Left ventricle myocardium inferior (tissue), 1 donor: ENCODE measurements around the gene ADCY5. TPM values are rescaled to one million over a fixed set of nuclear protein-coding genes. Genes with fewer than 3 reads are reported as not detected.

Experiments used
- DNase-seq: peaks from one replicate; pipeline ENCODE4 v3.0.0-alpha.2; 2020
- H3K27ac ChIP-seq: fragments of 200-600 bp; replicated peaks from 2 replicates; pipeline ENCODE4 v1.8.0; 2021
- H3K27me3 ChIP-seq: fragments of 200-600 bp; 2 replicates; pipeline ENCODE4 v1.8.0; 2021; ENCODE audit warnings: low read depth
- H3K36me3 ChIP-seq: fragments of 200-600 bp; 2 replicates; pipeline ENCODE4 v1.8.0; 2021
- H3K4me1 ChIP-seq: fragments of 200-600 bp; 2 replicates; pipeline ENCODE4 v1.8.0; 2021
- H3K4me3 ChIP-seq: fragments of 200-600 bp; 2 replicates; pipeline ENCODE4 v1.8.0; 2021; ENCODE audit warnings: mild to moderate bottlenecking, moderate library complexity
- H3K9me3 ChIP-seq: fragments of 200-600 bp; replicated peaks from 2 replicates; pipeline ENCODE4 v1.8.0; 2021
- intact Hi-C: fragments of 100-400 bp; cut with micrococcal nuclease; formaldehyde crosslinking; loops from one replicate; pipeline ENCODE4 v1.11.0; 2022
- total RNA-seq: library from RNA; stranded (reverse); fragmentation: NEBNext Ultra II Directional; extraction: Animal tissue kit (Norgen Biotek cat#: 25700); gene quantifications from one replicate; pipeline ENCODE4 v1.2.1, GENCODE V29; 2021
- TF ChIP-seq, protein P1 (sequence below): fragments of 200-600 bp; IDR thresholded peaks from 2 replicates; pipeline ENCODE4 v1.8.0; 2021; ENCODE audit warnings: antibody characterized with exemption, mild to moderate bottlenecking, borderline replicate concordance
- donor health status: DM: no; HTN: yes; CAD: no; lungs with severe emphysema.

The ADCY5 gene
- total RNA-seq, 1 donor from 2014 or later = 249 TPM

- no peak for DNase-seq
- H3K27me3 ChIP-seq = no peaks in the 10 kb centered on the region
- H3K36me3 ChIP-seq = peaks cover 87% of the 10 kb centered on the region
- TF ChIP-seq, protein P1, sequence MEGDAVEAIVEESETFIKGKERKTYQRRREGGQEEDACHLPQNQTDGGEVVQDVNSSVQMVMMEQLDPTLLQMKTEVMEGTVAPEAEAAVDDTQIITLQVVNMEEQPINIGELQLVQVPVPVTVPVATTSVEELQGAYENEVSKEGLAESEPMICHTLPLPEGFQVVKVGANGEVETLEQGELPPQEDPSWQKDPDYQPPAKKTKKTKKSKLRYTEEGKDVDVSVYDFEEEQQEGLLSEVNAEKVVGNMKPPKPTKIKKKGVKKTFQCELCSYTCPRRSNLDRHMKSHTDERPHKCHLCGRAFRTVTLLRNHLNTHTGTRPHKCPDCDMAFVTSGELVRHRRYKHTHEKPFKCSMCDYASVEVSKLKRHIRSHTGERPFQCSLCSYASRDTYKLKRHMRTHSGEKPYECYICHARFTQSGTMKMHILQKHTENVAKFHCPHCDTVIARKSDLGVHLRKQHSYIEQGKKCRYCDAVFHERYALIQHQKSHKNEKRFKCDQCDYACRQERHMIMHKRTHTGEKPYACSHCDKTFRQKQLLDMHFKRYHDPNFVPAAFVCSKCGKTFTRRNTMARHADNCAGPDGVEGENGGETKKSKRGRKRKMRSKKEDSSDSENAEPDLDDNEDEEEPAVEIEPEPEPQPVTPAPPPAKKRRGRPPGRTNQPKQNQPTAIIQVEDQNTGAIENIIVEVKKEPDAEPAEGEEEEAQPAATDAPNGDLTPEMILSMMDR = no peak
- H3K4me1 ChIP-seq = peaks cover 60% of the 10 kb centered on the region
- H3K4me3 ChIP-seq = no peak overlapping the region
- intact Hi-C loops = no loop called here
- H3K9me3 ChIP-seq = no peaks in the 10 kb centered on the region
- no peak overlapping the region for H3K27ac ChIP-seq
Measured at GRCh38 chr3:123289391-123290106, 159.3 kb downstream of the ADCY5 start.

DNA sequence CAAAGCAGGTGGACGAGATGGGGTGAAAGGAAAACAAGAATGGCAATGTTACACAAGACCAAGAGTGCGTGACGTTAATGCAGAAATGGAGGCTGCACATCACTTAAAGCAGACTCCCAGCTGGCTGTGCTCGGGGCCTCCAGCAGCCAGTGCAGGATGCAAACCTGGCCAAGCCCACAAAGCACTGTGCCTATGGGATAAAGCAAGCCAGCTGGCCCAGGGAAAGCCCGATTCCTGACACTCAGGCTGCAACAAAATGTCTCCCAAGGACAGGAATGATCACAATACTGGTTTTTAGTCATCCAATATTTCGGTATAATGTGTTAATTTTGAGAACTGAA, 161.0 kb downstream of the ADCY5 start:
- peaks cover 91% of the 10 kb centered on the region for H3K36me3 ChIP-seq
- no peak overlapping the region for H3K27ac ChIP-seq
- TF ChIP-seq, protein P1 = no peak
- no peak overlapping the region for H3K4me3 ChIP-seq
- DNase-seq = no peak
- H3K27me3 ChIP-seq = no peaks in the 10 kb centered on the region
- H3K4me1 ChIP-seq = peaks cover 55% of the 10 kb centered on the region
- intact Hi-C loops = no loop called here
- no peaks in the 10 kb centered on the region for H3K9me3 ChIP-seq

DNA sequence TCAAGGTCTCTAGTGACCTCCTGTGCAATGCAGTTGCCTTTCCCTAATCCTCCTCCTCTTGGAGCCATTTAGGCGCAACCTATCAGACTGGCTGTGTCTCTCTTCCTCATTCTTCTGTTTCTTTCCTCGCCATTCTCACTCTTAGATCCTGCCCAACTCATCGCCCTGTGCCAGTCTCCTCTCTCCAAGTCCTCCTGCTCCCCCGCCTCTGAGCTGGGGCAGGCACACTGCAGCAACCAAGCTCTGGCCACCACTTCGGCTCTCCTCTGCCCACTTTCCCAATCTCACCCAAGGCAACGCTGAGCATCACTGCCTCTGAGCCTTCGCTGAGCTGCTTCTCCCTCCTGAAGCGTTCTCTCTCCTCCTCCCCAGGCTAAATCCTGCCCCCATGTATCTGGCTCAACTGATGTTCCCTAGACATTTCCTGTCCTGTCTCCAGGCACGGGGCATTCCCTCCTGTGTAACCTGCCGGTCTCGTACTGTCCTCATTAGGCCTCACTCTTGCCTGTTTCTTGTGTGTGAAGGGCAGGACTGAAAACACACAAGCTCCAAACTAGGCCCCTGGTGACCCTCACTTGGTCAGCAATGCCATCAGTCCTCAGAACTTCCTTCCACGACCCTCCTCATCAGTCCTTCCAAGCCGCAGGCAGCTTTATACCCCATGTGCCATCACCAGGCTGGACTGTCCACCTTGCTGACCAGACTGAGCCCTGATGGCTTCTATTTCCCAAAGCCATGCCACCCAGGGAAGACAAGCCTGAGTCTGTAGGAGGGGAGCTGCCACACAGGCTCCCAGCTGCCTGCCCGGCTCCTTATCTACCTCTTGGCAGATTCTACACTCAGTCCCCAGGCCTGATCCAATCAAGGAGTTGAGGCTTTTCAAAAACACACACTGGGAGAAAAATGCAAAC, 161.6 kb downstream of the ADCY5 start:
- H3K9me3 ChIP-seq = no peaks in the 10 kb centered on the region
- H3K27me3 ChIP-seq = no peaks in the 10 kb centered on the region
- H3K4me1 ChIP-seq = peaks cover 55% of the 10 kb centered on the region
- TF ChIP-seq, protein P1 = no peak
- H3K36me3 ChIP-seq = peaks cover 97% of the 10 kb centered on the region
- no peak for DNase-seq
- H3K27ac ChIP-seq = no peak overlapping the region
- H3K4me3 ChIP-seq = no peak overlapping the region
- intact Hi-C loops = no loop called here

- intact Hi-C loops = no loop called here
- peaks cover 97% of the 10 kb centered on the region for H3K36me3 ChIP-seq
- DNase-seq = no peak
Measured at GRCh38 chr3:123286308-123287023, 162.4 kb downstream of the ADCY5 start.

GRCh38 chr3:123285931-123286307, 163.0 kb downstream of the ADCY5 start:
- TF ChIP-seq, protein P1 = no peak
- H3K36me3 ChIP-seq = peaks cover 95% of the 10 kb centered on the region
- DNase-seq = no peak

More at GRCh38 chr3:123286308-123287023, 162.4 kb downstream of the ADCY5 start:
- no peaks in the 10 kb centered on the region for H3K9me3 ChIP-seq
- no peaks in the 10 kb centered on the region for H3K27me3 ChIP-seq
- no peak overlapping the region for H3K27ac ChIP-seq
- H3K4me3 ChIP-seq = no peak overlapping the region
- H3K4me1 ChIP-seq = peaks cover 55% of the 10 kb centered on the region
- TF ChIP-seq, protein P1 = peak; percentile 63

More at GRCh38 chr3:123285931-123286307, 163.0 kb downstream of the ADCY5 start:
- intact Hi-C loops = no loop called here
- Histone ChIP-seq H3K27me3 (no peaks in the 10 kb centered on the region), H3K9me3 (no peaks in the 10 kb centered on the region), H3K4me3 (no peak overlapping the region), H3K27ac (no peak overlapping the region), H3K4me1 (peaks cover 52% of the 10 kb centered on the region)
